ENCODE results near the gene FOLR2. TPM values are rescaled to one million over a fixed set of nuclear protein-coding genes. Genes with fewer than 3 reads are reported as not detected.

The FOLR2 gene
- total RNA-seq, 1 experiment from 2014 or later, result not detected

DNA sequence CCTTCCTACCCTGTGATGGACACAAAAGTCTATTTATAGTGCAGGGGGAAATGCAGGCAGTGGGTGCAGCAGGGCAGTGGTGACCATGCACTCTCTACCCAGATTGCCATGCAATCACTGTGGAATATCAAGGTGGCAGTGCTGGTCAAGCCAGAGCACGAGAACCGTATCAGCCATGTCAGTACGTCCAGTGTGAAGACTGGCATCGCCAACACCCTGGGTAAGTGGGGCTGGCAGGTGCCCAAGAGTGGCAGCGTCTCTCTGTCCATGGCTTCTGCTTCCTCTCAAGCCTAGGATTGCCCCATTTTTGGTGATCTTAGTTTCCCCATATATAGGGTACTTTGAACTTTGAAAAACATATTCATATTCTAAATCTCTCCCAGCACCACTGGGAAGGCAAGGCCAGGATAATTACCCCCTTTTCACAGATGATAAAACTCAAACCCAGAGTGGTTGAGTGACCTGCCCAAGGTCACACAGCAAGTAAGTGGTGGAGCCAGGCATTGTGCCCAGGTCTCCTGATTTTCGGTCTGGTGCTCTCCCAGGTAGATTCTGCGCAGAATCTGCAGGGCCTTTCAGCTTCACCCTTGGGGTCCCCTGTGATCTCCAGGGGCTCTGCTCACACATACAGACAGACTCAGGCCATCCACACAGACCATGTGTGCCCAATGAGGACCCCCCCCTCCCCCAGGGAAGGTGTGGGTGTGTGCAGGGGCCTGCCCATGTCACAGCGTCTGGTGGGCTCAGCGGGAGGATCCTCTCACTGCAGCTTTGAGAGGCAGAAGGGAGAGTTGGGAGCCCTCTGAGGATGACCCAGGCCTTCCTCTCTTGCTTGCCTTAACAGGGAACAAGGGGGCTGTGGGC is 15.0 kb downstream of the FOLR2 start:
- no peak for DNase-seq

DNA sequence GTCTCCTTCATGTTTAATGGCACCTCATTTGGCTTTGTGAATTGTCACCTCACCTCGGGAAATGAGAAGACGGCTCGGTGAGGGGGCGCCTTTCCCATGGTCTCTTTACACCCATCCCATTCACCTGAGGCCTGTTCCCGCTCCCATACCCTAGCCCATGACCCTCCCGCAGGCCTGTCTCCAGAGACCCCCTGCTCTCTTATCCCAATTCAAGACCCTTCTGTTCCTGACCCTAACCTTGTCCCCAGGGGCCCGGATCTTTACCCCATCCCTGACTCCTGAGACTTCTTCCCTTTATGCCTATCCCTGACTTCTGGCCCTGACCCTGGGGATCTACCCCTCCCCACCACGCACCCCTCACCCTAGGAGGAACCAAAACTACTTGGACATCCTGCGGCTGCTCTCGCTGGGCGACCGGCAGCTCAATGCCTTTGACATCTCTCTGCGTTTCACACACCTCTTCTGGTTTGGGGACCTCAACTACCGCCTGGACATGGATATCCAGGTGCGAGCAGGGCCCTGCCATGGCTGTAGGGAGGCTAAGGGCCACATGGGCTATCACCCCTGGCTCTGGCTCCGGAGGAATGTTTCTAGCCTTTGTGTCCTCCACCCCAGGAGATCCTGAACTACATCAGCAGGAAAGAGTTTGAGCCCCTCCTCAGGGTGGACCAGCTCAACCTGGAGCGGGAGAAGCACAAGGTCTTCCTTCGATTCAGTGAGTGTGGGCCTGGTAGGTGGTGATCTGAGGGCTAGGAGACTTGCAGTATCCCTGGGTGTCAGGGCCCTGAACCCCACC is 15.9 kb downstream of the FOLR2 start:
- H3K27ac ChIP-seq, result no peak overlapping the region
- DNase-seq, result no peak
- peaks cover 6% of the 10 kb centered on the region for H3K4me1 ChIP-seq
- H3K9me3 ChIP-seq (replicated peaks), result no peaks in the 10 kb centered on the region
- H3K4me3 ChIP-seq, result no peak overlapping the region
- H3K36me3 ChIP-seq, result peaks cover 90% of the 10 kb centered on the region
- H3K27me3 ChIP-seq, result no peaks in the 10 kb centered on the region

More for the DNA sequence above, 15.0 kb downstream of the FOLR2 start:
- Histone ChIP-seq H3K9me3 (replicated peaks) (no peaks in the 10 kb centered on the region), H3K4me3 (no peak overlapping the region), H3K36me3 (peaks cover 82% of the 10 kb centered on the region), H3K27me3 (no peaks in the 10 kb centered on the region), H3K4me1 (peaks cover 15% of the 10 kb centered on the region), H3K27ac (no peak overlapping the region)

DNA sequence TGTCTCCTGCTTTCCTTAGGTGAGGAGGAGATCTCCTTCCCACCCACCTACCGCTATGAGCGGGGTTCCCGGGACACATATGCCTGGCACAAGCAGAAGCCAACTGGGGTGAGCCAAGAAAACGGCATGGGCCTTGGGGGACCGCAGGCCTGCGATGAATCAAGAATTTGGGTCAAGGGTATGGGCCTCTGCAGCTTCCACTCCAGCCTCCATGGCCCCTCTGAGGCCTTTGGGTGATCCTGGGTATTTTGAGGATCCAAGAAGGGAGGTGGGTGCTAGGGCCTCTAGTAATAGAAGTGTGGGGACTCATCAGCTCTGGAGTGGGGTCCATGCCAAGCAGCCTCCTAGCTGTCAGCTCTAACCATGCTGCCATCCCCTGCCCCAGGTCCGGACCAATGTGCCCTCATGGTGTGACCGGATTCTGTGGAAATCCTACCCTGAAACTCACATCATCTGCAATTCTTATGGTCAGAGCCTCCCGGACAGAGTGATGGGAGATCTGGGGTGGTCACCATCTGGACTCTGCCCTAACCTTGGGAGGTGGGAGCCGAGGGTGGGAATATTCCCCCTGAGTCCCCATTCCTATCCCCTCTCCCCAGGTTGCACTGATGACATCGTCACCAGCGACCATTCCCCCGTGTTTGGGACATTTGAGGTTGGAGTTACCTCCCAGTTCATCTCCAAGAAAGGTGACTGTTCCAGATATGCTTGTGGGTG is 16.6 kb downstream of the FOLR2 start:
- peaks cover 94% of the 10 kb centered on the region for H3K36me3 ChIP-seq
- no peak for DNase-seq
- no peaks in the 10 kb centered on the region for H3K27me3 ChIP-seq
- no peak overlapping the region for H3K4me3 ChIP-seq
- peaks cover under 1% of the 10 kb centered on the region for H3K4me1 ChIP-seq
- H3K9me3 ChIP-seq (replicated peaks), result no peaks in the 10 kb centered on the region
- H3K27ac ChIP-seq, result no peak overlapping the region

DNA sequence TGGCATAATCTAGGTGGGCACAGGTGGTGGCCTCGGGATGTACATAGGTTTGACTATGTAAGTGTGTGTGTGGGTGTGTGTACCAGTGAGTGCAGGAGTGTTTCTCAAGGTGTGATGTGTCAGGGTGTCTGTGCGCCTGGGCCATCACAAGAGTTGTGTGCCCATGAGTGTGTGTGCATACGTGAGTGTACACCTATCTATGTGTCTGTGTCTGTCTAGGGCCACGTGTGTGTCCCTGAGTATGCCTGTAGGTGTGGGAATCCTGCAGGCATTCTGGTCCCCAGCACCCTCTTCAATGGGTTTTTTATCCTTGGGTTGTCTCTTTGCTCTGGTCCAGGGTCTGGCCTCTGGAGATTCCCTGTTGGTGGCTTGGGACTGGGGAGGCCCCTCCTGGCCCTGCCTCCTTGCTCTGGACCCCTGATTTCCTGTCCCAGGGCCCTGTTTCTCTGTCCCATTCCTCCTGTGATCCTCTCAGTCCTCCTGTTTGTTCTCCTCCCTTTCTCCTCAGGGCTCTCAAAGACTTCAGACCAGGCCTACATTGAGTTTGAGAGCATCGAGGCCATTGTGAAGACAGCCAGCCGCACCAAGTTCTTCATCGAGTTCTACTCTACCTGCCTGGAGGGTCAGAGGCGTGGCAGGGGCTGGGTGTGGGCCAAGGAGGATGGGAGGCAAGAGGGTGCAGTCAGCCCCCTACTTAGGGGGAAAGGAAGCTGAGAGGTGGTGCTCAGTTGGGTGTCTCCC is 17.3 kb downstream of the FOLR2 start:
- H3K36me3 ChIP-seq, result peaks cover 93% of the 10 kb centered on the region

DNA sequence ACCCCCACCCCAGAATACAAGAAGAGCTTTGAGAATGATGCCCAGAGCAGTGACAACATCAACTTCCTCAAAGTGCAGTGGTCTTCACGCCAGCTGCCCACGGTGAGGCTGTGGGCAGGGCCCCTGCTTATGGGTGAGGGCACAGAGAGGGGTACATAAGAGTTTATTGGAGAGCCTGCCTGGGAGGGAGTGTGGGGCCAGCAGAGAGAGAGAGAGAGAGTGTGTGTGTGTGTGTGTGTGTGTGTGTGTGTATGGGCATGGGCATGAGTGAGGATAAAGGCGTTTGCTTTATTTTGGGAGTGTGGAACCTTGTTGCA is 17.9 kb downstream of the FOLR2 start:
- Histone ChIP-seq H3K27ac (no peak overlapping the region), H3K27me3 (no peaks in the 10 kb centered on the region), H3K9me3 (replicated peaks) (no peaks in the 10 kb centered on the region), H3K4me3 (no peak overlapping the region), H3K4me1 (no peaks in the 10 kb centered on the region), H3K36me3 (peaks cover 87% of the 10 kb centered on the region)
- no peak for DNase-seq

More for the DNA sequence above, 17.3 kb downstream of the FOLR2 start:
- no peak overlapping the region for H3K4me3 ChIP-seq
- no peaks in the 10 kb centered on the region for H3K4me1 ChIP-seq
- H3K9me3 ChIP-seq (replicated peaks), result no peaks in the 10 kb centered on the region
- H3K27me3 ChIP-seq, result no peaks in the 10 kb centered on the region
- no peak overlapping the region for H3K27ac ChIP-seq
- no peak for DNase-seq

DNA sequence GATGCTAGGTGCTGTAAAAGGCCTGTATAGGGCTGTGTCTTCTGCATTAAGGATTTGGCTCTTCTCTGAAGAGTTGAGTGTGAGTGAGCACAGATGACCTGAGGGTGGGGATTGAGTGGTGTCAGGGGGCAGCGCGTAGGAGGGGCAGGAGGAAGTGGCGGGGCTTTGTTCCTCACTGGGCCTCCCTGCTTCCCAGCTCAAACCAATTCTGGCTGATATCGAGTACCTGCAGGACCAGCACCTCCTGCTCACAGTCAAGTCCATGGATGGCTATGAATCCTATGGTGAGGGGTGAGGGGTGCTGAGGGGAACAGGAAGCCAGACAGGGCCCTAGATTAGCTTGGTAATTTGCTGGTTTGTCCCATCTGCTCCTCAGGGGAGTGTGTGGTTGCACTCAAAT is 18.3 kb downstream of the FOLR2 start:
- no peaks in the 10 kb centered on the region for H3K27me3 ChIP-seq
- H3K9me3 ChIP-seq (replicated peaks), result no peaks in the 10 kb centered on the region
- no peak overlapping the region for H3K4me3 ChIP-seq
- no peak for DNase-seq
- no peaks in the 10 kb centered on the region for H3K4me1 ChIP-seq
- H3K36me3 ChIP-seq, result peaks cover 83% of the 10 kb centered on the region
- no peak overlapping the region for H3K27ac ChIP-seq

DNA sequence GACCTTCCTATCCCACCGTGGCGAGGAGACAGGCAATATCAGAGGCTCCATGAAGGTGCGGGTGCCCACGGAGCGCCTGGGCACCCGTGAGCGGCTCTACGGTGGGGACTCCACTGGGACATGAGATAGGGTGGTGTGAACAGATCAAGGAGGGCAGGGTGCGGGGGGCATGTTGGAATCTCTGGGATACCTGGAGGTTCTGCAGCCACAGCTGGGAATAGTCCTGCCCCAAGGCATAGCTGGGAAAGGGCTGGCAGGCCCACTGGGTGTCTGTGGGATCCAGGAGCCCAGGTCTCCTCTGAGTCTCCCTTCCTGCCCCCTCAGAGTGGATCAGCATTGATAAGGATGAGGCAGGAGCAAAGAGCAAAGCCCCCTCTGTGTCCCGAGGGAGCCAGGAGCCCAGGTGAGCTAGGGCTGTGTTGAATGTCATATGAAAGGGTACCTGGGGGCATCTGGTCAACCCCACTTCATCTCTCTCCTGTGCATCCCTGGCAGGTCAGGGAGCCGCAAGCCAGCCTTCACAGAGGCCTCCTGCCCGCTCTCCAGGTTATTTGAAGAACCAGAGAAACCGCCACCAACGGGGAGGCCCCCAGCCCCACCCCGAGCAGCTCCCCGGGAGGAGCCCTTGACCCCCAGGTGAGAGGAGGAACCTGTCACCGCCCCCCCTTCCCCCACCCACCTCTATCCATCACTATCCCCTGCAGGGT is 18.9 kb downstream of the FOLR2 start:
- H3K9me3 ChIP-seq (replicated peaks), result no peaks in the 10 kb centered on the region
- no peaks in the 10 kb centered on the region for H3K4me1 ChIP-seq
- H3K4me3 ChIP-seq, result no peak overlapping the region
- DNase-seq, result no peak
- no peak overlapping the region for H3K27ac ChIP-seq
- H3K27me3 ChIP-seq, result no peaks in the 10 kb centered on the region
- H3K36me3 ChIP-seq, result peaks cover 77% of the 10 kb centered on the region

DNA sequence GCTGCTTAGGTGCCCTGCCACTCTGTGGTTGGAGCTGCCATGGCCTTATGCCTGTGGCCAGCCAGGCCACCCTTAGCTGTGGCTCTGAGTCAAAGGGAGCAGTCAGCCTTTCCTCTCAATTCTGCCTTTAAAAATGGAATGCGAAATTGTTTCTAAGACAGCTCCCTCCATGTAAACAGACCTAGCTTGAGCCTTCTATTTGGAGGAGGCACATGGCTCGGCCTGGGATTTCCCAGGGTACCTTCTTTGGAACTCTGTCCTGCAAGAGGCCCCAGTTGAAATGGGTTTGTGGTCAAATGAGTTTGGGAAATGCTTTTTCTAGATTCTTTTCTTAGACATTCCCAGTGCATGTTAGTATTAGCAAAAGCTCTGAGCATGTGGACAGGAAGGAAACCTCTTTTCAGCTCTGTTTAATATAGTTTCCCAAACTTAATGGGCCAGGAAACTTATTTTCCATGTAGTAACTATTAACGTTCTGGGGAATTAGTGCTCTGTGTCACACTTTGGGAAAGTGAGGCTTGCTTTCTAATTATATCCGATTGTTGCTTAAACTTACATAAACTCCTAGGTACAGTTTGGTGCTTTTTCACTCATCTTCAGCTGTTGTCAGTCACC is 19.6 kb downstream of the FOLR2 start:
- Histone ChIP-seq H3K9me3 (replicated peaks) (no peaks in the 10 kb centered on the region), H3K36me3 (peaks cover 70% of the 10 kb centered on the region), H3K27ac (no peak overlapping the region), H3K4me1 (no peaks in the 10 kb centered on the region), H3K27me3 (no peaks in the 10 kb centered on the region), H3K4me3 (no peak overlapping the region)
- DNase-seq, result no peak

DNA sequence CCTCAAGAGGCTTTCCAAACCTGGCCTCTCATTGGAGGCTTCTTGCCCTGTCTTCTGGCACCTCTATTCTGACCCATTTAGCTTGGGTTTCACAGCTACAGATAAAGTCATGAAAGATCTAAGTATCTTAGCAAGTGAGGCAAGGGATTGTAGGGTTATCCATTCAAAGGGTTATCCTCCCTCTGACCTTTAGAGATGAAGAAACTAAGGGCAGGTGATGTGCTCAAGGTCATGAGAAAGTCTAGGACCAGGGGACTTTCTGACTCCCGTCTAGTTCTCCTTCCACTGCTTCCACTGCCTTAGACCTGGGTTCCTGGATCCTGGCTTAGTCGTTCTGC is 20.1 kb downstream of the FOLR2 start:
- no peak overlapping the region for H3K27ac ChIP-seq
- no peaks in the 10 kb centered on the region for H3K9me3 ChIP-seq (replicated peaks)
- H3K27me3 ChIP-seq, result no peaks in the 10 kb centered on the region
- H3K36me3 ChIP-seq, result peaks cover 66% of the 10 kb centered on the region
- DNase-seq, result no peak
- H3K4me1 ChIP-seq, result no peaks in the 10 kb centered on the region
- no peak overlapping the region for H3K4me3 ChIP-seq

DNA sequence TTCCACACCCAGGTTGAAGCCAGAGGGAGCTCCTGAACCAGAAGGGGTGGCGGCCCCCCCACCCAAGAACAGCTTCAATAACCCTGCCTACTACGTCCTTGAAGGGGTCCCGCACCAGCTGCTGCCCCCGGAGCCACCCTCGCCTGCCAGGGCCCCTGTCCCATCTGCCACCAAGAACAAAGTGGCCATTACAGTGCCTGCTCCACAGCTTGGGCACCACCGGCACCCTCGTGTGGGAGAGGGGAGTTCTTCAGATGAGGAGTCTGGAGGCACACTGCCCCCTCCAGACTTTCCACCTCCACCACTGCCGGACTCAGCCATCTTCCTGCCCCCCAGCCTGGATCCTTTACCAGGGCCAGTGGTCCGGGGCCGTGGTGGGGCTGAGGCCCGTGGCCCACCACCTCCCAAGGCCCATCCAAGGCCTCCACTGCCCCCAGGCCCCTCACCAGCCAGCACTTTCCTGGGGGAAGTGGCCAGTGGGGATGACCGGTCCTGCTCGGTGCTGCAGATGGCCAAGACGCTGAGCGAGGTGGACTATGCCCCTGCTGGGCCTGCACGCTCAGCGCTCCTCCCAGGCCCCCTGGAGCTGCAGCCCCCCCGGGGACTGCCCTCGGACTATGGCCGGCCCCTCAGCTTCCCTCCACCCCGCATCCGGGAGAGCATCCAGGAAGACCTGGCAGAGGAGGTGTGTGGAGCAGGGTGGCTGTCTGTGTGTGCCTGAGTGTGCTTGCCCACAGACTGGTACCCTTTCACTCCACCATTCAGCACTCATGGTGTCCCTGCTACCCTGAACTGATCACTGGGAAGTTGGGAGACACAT is 20.7 kb downstream of the FOLR2 start:
- no peak overlapping the region for H3K4me3 ChIP-seq
- H3K27me3 ChIP-seq, result no peaks in the 10 kb centered on the region
- DNase-seq, result no peak
- H3K27ac ChIP-seq, result no peak overlapping the region
- peaks cover 60% of the 10 kb centered on the region for H3K36me3 ChIP-seq
- H3K4me1 ChIP-seq, result no peaks in the 10 kb centered on the region
- H3K9me3 ChIP-seq (replicated peaks), result no peaks in the 10 kb centered on the region

DNA sequence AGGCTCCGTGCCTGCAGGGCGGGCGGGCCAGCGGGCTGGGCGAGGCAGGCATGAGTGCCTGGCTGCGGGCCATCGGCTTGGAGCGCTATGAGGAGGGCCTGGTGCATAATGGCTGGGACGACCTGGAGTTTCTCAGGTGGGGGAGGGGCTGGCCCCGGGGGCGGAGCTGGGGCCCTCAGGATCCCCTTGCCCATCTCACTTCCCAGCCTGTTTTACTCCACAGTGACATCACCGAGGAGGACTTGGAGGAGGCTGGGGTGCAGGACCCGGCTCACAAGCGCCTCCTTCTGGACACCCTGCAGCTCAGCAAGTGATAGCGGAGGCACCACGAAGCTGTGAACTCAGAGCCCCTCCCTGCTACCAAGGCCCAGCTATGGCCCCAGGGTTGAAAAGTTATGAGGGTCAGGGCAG is 21.5 kb downstream of the FOLR2 start:
- peaks cover 53% of the 10 kb centered on the region for H3K36me3 ChIP-seq
- no peak overlapping the region for H3K27ac ChIP-seq
- H3K9me3 ChIP-seq (replicated peaks), result no peaks in the 10 kb centered on the region
- no peak overlapping the region for H3K4me3 ChIP-seq
- DNase-seq, result peak in 1 of 2 experiments; percentile 53
- H3K27me3 ChIP-seq, result no peaks in the 10 kb centered on the region
- H3K4me1 ChIP-seq, result no peaks in the 10 kb centered on the region

DNA sequence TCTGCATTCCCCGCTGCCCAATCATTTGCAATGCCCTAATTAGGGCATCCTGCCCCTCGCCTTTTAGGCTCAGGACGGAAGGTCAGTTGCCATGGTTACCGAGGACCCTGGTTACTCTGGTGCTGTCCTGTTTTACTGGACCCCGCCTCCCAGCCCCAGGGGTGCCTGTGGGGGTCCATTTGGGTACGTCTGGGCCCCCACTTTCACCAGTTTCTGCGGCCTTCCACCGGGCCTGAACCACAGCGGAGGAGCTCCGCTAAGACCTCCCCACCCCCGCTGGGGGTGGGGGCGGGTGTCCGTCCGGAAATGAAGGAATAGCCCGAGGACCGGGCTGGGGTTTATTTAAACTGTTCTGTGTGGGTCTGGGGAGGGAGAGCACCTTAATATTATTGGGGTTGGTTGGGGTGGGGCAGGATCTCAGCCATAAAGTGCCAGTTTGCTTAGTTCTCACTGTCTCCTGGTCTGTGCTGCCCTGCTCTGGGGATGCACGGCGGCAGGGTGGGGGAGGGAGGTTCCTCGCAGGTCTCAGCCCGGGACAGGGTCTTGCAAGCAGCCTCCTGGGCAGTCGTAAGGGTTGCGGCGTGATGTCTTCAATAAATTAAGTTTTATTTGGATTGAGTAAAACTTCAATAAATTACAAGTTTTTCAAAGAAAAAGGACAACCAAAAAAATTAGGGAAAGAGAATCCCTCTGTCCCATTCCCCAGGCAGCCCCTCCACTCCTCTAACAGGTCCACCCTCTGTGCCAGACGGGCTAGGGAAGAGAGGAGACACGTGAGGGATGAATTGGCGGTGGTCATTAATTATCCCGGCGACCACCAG is 22.1 kb downstream of the FOLR2 start:
- H3K36me3 ChIP-seq, result peaks cover 46% of the 10 kb centered on the region
- H3K9me3 ChIP-seq (replicated peaks), result no peaks in the 10 kb centered on the region
- no peak overlapping the region for H3K4me3 ChIP-seq
- H3K27ac ChIP-seq, result no peak overlapping the region
- H3K27me3 ChIP-seq, result no peaks in the 10 kb centered on the region
- no peaks in the 10 kb centered on the region for H3K4me1 ChIP-seq
- no peak for DNase-seq

All from SJCRH30 (cell line).